Duodenal mucosa (tissue), 2 donors: ENCODE measurements around the gene NKAIN4.

Experiments
- H3K27ac ChIP-seq: one replicate; pipeline ENCODE4 v1.7.0; 2013; ENCODE audit warnings: low read depth, low read length
- H3K27me3 ChIP-seq, 2 donors: one replicate each; pipeline ENCODE4 v1.7.0; 2013; ENCODE audit warnings: low read length in 2 of 2, control low read depth in 1 of 2; ENCODE audit not compliant: insufficient read depth in 2 of 2, control insufficient read depth in 1 of 2
- H3K36me3 ChIP-seq, 2 donors: one replicate each; pipeline ENCODE4 v1.7.0; 2013; ENCODE audit warnings: low read length in 2 of 2, control low read depth in 1 of 2; ENCODE audit not compliant: insufficient read depth in 2 of 2, control insufficient read depth in 1 of 2
- H3K4me1 ChIP-seq, 2 donors: one replicate each; pipeline ENCODE4 v1.7.0; 2013; ENCODE audit warnings: low read length in 2 of 2, control low read depth in 1 of 2; ENCODE audit not compliant: insufficient read depth in 2 of 2, control insufficient read depth in 1 of 2
- H3K4me3 ChIP-seq, 2 donors: one replicate each; pipeline ENCODE4 v1.7.0; 2013; ENCODE audit warnings: low read length in 2 of 2, low read depth in 1 of 2
- H3K9ac ChIP-seq, 2 donors: one replicate each; pipeline ENCODE4 v1.7.0; 2013; ENCODE audit warnings: low read length in 2 of 2, low read depth in 1 of 2
- H3K9me3 ChIP-seq, 2 donors: one replicate each; pipeline ENCODE4 v1.7.0; 2013; ENCODE audit warnings: low read length in 2 of 2, control low read depth in 1 of 2; ENCODE audit not compliant: control insufficient read depth in 1 of 2

NKAIN4 gene

GRCh38 chr20:63238514-63239125 is 15.6 kb downstream of the NKAIN4 start:
- Histone ChIP-seq H3K27ac (no peak overlapping the region), H3K4me1 (no peaks in the 10 kb centered on the region), H3K36me3 (no peaks in the 10 kb centered on the region), H3K27me3 (no peaks in the 10 kb centered on the region), H3K9me3 (no peaks in the 10 kb centered on the region), H3K4me3 (no peak overlapping the region), H3K9ac (no peak overlapping the region)

- Histone ChIP-seq H3K9me3 (no peaks in the 10 kb centered on the region), H3K4me3 (no peak overlapping the region), H3K4me1 (no peaks in the 10 kb centered on the region), H3K27ac (no peak overlapping the region), H3K36me3 (no peaks in the 10 kb centered on the region), H3K27me3 (no peaks in the 10 kb centered on the region), H3K9ac (no peak overlapping the region)
These were observed 16.2 kb downstream of the NKAIN4 start for GRCh38 chr20:63238031-63238430.

GRCh38 chr20:63236116-63236837 is 18.0 kb downstream of the NKAIN4 start:
- Histone ChIP-seq H3K27me3 (peaks cover 0 to 3% of the 10 kb centered on the region in 2 donors), H3K4me1 (peaks cover 0 to 7% of the 10 kb centered on the region in 2 donors), H3K9me3 (no peaks in the 10 kb centered on the region), H3K27ac (no peak overlapping the region), H3K9ac (no peak overlapping the region), H3K36me3 (no peaks in the 10 kb centered on the region), H3K4me3 (no peak overlapping the region)

DNA sequence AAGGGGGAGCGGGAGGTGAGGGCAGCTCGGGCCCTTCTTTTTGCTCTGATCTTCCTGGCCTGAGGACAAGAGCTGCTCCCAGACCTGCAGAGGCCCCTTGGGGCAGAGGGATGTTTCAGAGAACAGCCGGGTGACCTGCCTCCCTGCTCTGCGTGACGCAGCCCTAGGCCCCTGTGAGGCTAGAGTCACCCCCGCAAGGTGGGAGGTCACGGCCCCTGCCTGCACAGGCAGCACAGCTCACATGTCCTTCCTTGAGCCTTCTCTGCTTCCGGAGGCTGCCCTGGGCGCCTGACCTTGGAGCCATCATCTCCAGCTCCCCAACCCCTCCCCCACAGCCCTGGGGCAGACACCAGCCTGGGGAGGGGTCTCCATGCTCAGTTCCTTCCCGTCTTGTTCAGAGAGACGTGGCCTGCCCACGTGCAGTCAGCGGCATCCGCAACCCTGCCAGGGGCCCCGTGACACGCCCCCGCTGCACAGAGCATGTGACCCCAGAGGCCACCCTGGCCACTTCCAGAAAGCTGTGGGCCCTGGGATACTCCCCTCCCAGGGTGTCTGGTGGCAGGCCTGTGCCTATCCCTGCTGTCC is 18.8 kb downstream of the NKAIN4 start, which contains the start of gene BIRC7:
BIRC7 (plus strand) TSS at position 507 of the 585 bp plus-strand sequence. CDS start 192 bp downstream, outside the sequence.
- Histone ChIP-seq H3K36me3 (no peaks in the 10 kb centered on the region), H3K4me1 (peaks cover 0 to 7% of the 10 kb centered on the region in 2 donors), H3K27me3 (peaks cover 3 to 11% of the 10 kb centered on the region in 2 donors), H3K27ac (no peak within 1 kb of the TSS), H3K9ac (no peak within 1 kb of the TSS), H3K9me3 (no peaks in the 10 kb centered on the region), H3K4me3 (no peak within 1 kb of the TSS)

GRCh38 chr20:63234693-63235398 is 19.4 kb downstream of the NKAIN4 start:
- Histone ChIP-seq H3K36me3 (no peaks in the 10 kb centered on the region), H3K4me1 (peaks cover 0 to 7% of the 10 kb centered on the region in 2 donors), H3K27me3 (peaks cover 3 to 11% of the 10 kb centered on the region in 2 donors), H3K9ac (no peak overlapping the region), H3K4me3 (no peak overlapping the region), H3K9me3 (no peaks in the 10 kb centered on the region), H3K27ac (no peak overlapping the region)

DNA sequence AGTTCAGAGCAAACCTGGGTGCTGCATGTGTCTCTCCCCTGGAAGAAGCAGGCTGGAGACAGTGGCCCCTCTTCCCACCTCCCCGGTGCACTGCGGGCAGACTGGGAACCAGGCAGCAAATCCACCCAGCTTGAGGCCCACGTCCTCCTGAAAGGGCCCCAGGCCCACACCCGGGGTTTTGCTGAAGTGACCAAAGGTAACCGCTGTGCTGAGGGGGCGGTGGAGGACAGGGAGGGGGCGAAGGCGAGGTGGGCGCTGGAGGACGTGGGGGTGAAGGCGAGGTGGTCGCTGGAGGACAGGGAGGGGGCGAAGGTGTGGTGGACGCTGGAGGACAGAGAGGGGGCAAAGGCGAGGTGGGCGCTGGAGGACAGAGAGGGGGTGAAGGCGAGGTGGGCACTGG is 20.3 kb downstream of the NKAIN4 start:
- H3K27me3 ChIP-seq: peaks cover 8 to 13% of the 10 kb centered on the region in 2 donors
- no peak overlapping the region for H3K4me3 ChIP-seq
- peaks cover 0 to 7% of the 10 kb centered on the region in 2 donors for H3K4me1 ChIP-seq
- H3K9ac ChIP-seq: no peak overlapping the region
- H3K36me3 ChIP-seq: no peaks in the 10 kb centered on the region
- H3K27ac ChIP-seq: no peak overlapping the region
- no peaks in the 10 kb centered on the region for H3K9me3 ChIP-seq

GRCh38 chr20:63233061-63233344 is 21.3 kb downstream of the NKAIN4 start:
- H3K27ac ChIP-seq: no peak overlapping the region
- no peaks in the 10 kb centered on the region for H3K36me3 ChIP-seq
- H3K27me3 ChIP-seq: peaks cover 8 to 14% of the 10 kb centered on the region in 2 donors
- no peak overlapping the region for H3K4me3 ChIP-seq
- no peaks in the 10 kb centered on the region for H3K9me3 ChIP-seq
- H3K9ac ChIP-seq: no peak overlapping the region
- H3K4me1 ChIP-seq: peaks cover 0 to 7% of the 10 kb centered on the region in 2 donors

GRCh38 chr20:63232235-63233060 is 21.8 kb downstream of the NKAIN4 start:
- Histone ChIP-seq H3K4me1 (peaks cover 0 to 7% of the 10 kb centered on the region in 2 donors), H3K27ac (no peak overlapping the region), H3K9ac (no peak overlapping the region), H3K4me3 (no peak overlapping the region), H3K36me3 (no peaks in the 10 kb centered on the region), H3K9me3 (no peaks in the 10 kb centered on the region), H3K27me3 (peaks cover 8 to 14% of the 10 kb centered on the region in 2 donors)

- Histone ChIP-seq H3K27me3 (peaks cover 8 to 14% of the 10 kb centered on the region in 2 donors), H3K9ac (no peak overlapping the region)
These were observed 23.4 kb downstream of the NKAIN4 start for GRCh38 chr20:63230800-63231268.

More at GRCh38 chr20:63230800-63231268, 23.4 kb downstream of the NKAIN4 start:
- Histone ChIP-seq H3K27ac (no peak overlapping the region), H3K36me3 (no peaks in the 10 kb centered on the region), H3K4me1 (peaks cover 0 to 7% of the 10 kb centered on the region in 2 donors), H3K4me3 (no peak overlapping the region), H3K9me3 (no peaks in the 10 kb centered on the region)
